DND-41 (cell line): Measurements from ENCODE around the gene MAGEH1.
"Not testable (repeated sequence)": the region's sequence is repeated elsewhere in the genome, so short reads cannot be mapped to it uniquely, and the experiment has no call there.

ENCODE experiments used
- ATAC-seq: fragments of 200-7000 bp; cut with Tn5 transposase; 3 replicates; pipeline ENCODE4 v1.9.1; 2021; ENCODE audit warnings: low read depth; ENCODE audit not compliant: insufficient read depth
- DNase-seq: peaks from one replicate; pipeline ENCODE4 v3.0.0-alpha.2; 2020
- H2AFZ ChIP-seq: 2 replicates; pipeline ENCODE4 v1.6.0; 2012; ENCODE audit warnings: low read depth, low read length
- H3K27ac ChIP-seq: 2 replicates; pipeline ENCODE4 v1.5.1; 2012; ENCODE audit warnings: low read length, inconsistent platforms
- H3K27me3 ChIP-seq: fragments of 200-600 bp; sonication (generic); 2 replicates; pipeline ENCODE4 v1.6.0; 2012; ENCODE audit warnings: low read length, mild to moderate bottlenecking, inconsistent platforms; ENCODE audit not compliant: insufficient read depth, poor library complexity
- H3K36me3 ChIP-seq: 2 replicates; pipeline ENCODE4 v1.5.1; 2012; ENCODE audit warnings: low read length, inconsistent platforms; ENCODE audit not compliant: insufficient read depth
- H3K4me1 ChIP-seq: 2 replicates; pipeline ENCODE4 v1.5.1; 2012; ENCODE audit warnings: mild to moderate bottlenecking, low read length; ENCODE audit not compliant: insufficient read depth
- H3K4me2 ChIP-seq: 2 replicates; pipeline ENCODE4 v1.6.0; 2012; ENCODE audit warnings: mild to moderate bottlenecking, moderate library complexity, low read length, inconsistent platforms; ENCODE audit not compliant: insufficient read depth
- H3K4me3 ChIP-seq, 2 experiments: fragments of 200-600 bp in 1 of 2; shearing (Covaris generic) in 1 of 2; 2 replicates each; pipeline ENCODE4 v1.5.1; 2012 to 2016; ENCODE audit warnings: inconsistent platforms in 2 of 2, low read length in 2 of 2, mild to moderate bottlenecking in 2 of 2, low read depth in 1 of 2, moderate library complexity in 1 of 2
- H3K79me2 ChIP-seq: 2 replicates; pipeline ENCODE4 v1.6.0; 2012; ENCODE audit warnings: low read length, inconsistent platforms; ENCODE audit not compliant: insufficient read depth
- H3K9ac ChIP-seq: 2 replicates; pipeline ENCODE4 v1.6.0; 2012; ENCODE audit warnings: low read depth, mild to moderate bottlenecking, inconsistent platforms, low read length, moderate library complexity
- H3K9me3 ChIP-seq: 2 replicates; pipeline ENCODE4 v1.5.1; 2012; ENCODE audit warnings: low read length, moderate library complexity, mild to moderate bottlenecking, inconsistent platforms; ENCODE audit not compliant: insufficient read depth, severe bottlenecking
- H4K20me1 ChIP-seq: 2 replicates; pipeline ENCODE4 v1.6.0; 2012; ENCODE audit warnings: low read length; ENCODE audit not compliant: insufficient read depth
- EZH2 ChIP-seq: IDR thresholded peaks from 3 replicates; pipeline ENCODE4 v1.6.1; 2012; ENCODE audit warnings: borderline replicate concordance, low read depth, mild to moderate bottlenecking, moderate library complexity, low read length, inconsistent platforms; ENCODE audit not compliant: severe bottlenecking
- TF ChIP-seq, protein P1 (sequence below): IDR thresholded peaks from 2 replicates; pipeline ENCODE4 v1.5.1; 2012; ENCODE audit warnings: borderline replicate concordance, low read length, moderate library complexity, mild to moderate bottlenecking; ENCODE audit not compliant: poor library complexity, severe bottlenecking; ENCODE audit errors: extremely low read depth

MAGEH1 gene, protein sequence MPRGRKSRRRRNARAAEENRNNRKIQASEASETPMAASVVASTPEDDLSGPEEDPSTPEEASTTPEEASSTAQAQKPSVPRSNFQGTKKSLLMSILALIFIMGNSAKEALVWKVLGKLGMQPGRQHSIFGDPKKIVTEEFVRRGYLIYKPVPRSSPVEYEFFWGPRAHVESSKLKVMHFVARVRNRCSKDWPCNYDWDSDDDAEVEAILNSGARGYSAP

DNA sequence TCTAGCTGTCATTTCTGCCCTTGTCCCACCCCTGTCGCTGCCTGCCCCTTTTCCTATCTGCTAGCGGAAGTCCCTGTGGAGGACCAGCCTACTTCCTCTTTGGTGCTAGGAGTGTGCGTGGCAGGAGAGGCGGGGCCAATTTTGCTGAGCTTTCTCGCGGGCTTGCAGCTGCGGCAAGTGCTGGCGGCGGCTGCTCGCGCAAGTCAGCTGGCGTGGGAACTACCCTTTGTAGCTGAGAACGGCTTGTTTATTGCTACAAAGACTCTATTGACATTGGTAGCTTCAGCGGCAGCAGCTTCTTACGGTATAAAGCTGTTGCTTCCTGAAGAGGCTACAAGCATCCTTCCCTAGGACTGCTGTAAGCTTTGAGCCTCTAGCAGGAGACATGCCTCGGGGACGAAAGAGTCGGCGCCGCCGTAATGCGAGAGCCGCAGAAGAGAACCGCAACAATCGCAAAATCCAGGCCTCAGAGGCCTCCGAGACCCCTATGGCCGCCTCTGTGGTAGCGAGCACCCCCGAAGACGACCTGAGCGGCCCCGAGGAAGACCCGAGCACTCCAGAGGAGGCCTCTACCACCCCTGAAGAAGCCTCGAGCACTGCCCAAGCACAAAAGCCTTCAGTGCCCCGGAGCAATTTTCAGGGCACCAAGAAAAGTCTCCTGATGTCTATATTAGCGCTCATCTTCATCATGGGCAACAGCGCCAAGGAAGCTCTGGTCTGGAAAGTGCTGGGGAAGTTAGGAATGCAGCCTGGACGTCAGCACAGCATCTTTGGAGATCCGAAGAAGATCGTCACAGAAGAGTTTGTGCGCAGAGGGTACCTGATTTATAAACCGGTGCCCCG lies at the start of gene MAGEH1:
Gene MAGEH1, plus strand, starts transcription at position 138 of the 843 bp plus-strand sequence. Its CDS starts 248 bp downstream, at position 386.
- H3K4me2 ChIP-seq, result peak within 1 kb of the TSS; percentile 82
- H3K79me2 ChIP-seq, result peaks cover 9% of the 10 kb centered on the region
- H3K9ac ChIP-seq, result peak within 1 kb of the TSS; percentile 67
- H4K20me1 ChIP-seq, result no peaks in the 10 kb centered on the region
- peak within 1 kb of the TSS; percentile 95 for H2AFZ ChIP-seq
- no peaks in the 10 kb centered on the region for H3K9me3 ChIP-seq
- no peak for TF ChIP-seq EZH2
- TF ChIP-seq, protein P1, sequence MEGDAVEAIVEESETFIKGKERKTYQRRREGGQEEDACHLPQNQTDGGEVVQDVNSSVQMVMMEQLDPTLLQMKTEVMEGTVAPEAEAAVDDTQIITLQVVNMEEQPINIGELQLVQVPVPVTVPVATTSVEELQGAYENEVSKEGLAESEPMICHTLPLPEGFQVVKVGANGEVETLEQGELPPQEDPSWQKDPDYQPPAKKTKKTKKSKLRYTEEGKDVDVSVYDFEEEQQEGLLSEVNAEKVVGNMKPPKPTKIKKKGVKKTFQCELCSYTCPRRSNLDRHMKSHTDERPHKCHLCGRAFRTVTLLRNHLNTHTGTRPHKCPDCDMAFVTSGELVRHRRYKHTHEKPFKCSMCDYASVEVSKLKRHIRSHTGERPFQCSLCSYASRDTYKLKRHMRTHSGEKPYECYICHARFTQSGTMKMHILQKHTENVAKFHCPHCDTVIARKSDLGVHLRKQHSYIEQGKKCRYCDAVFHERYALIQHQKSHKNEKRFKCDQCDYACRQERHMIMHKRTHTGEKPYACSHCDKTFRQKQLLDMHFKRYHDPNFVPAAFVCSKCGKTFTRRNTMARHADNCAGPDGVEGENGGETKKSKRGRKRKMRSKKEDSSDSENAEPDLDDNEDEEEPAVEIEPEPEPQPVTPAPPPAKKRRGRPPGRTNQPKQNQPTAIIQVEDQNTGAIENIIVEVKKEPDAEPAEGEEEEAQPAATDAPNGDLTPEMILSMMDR, result no peak
- H3K27ac ChIP-seq, result peak within 1 kb of the TSS; percentile 77
- peak; percentile 97 for ATAC-seq
- H3K4me1 ChIP-seq, result peaks cover 17% of the 10 kb centered on the region
- DNase-seq, result peak; percentile 89
- no peaks in the 10 kb centered on the region for H3K36me3 ChIP-seq
- peak within 1 kb of the TSS; percentile 71 to 78; a peak in 3 of 4 replicates for H3K4me3 ChIP-seq
- no peaks in the 10 kb centered on the region for H3K27me3 ChIP-seq

DNA sequence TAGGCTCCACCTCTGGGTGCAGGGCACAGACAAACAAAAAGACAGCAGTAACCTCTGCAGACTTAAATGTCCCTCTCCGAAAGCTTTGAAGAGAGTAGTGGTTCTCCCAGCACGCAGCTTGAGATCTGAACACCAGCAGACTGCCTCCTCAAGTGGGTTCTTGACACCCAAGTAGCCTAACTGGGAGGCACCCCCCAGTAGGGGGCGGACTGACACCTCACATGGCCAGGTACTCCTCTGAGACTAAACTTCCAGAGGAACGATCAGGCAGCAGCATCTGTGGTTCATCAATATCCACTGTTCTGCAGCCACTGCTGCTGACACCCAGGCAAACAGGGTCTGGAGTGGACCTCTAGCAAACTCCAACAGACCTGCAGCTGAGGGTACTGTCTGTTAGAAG lies 24.8 kb upstream of the MAGEH1 start:
- H3K4me1 ChIP-seq, H2AFZ ChIP-seq, H3K9me3 ChIP-seq: not testable (repeated sequence)

DNA sequence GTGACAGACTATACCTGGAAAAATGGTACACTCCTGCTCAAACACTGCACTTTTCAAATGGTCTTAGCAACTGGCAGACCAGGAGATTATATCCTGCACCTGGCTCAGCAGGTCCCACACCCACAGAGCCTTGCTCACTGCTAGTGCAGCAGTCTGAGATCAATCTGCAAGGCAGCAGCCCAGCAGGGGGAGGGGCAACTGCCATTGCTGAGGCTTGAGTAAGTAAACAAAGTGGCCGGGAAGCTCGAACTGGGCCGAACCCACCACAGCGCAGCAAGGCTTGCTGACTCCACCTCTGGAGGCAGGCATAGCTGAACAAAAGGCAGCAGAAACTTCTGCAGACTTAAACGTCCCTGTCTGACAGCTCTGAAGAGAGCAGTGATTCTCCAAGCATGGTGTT lies 8.5 kb upstream of the MAGEH1 start:
- not testable (repeated sequence) for H3K4me1 ChIP-seq, H3K79me2 ChIP-seq, H3K36me3 ChIP-seq, H3K9me3 ChIP-seq, H3K4me3 ChIP-seq, H3K27ac ChIP-seq, H3K4me2 ChIP-seq, DNase-seq, ATAC-seq, H4K20me1 ChIP-seq, H2AFZ ChIP-seq, H3K27me3 ChIP-seq, H3K9ac ChIP-seq

More for the DNA sequence above, 24.8 kb upstream of the MAGEH1 start:
- not testable (repeated sequence) for H3K4me2 ChIP-seq, ATAC-seq, H3K9ac ChIP-seq, H3K36me3 ChIP-seq, H3K27me3 ChIP-seq, H3K79me2 ChIP-seq, H3K4me3 ChIP-seq, H4K20me1 ChIP-seq, H3K27ac ChIP-seq, DNase-seq

DNA sequence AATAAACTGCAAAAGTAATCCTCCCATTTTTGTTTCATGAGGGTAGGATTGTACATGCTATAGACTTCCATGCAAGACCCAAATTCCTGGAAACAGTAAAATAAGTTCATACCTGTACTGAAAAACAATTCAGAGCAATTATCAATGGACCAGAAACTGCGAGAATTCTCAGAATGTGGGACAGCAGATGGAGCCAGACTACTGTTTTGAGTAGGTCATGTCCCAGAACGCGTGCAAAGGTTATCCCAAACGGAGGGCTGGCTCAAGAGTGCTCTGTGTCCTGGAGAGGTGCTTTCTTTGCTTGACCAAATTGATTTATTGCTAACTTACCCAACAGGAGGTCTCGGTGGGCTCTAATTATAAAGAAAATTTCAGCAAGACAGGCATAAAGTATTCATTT lies 1.7 kb upstream of the MAGEH1 start:
- H3K4me3 ChIP-seq, result no peak overlapping the region
- DNase-seq (no peak), ATAC-seq (no peak)
- H3K4me1 ChIP-seq, result peaks cover 17% of the 10 kb centered on the region
- H4K20me1 ChIP-seq, result no peaks in the 10 kb centered on the region
- H3K27ac ChIP-seq, result no peak overlapping the region
- no peak overlapping the region for H3K4me2 ChIP-seq
- H3K27me3 ChIP-seq, result no peaks in the 10 kb centered on the region
- H3K36me3 ChIP-seq, result no peaks in the 10 kb centered on the region
- no peak for TF ChIP-seq EZH2
- TF ChIP-seq, protein P1, result peak; percentile 22
- H3K9ac ChIP-seq, result no peak overlapping the region
- no peak overlapping the region for H2AFZ ChIP-seq
- H3K79me2 ChIP-seq, result peaks cover 9% of the 10 kb centered on the region
- H3K9me3 ChIP-seq, result no peaks in the 10 kb centered on the region
